ENCODE data around the gene ROR2. TPM values are rescaled to one million over a fixed set of nuclear protein-coding genes. Genes with fewer than 3 reads are reported as not detected.
"Not testable (repeated sequence)": the region's sequence is repeated elsewhere in the genome, so short reads cannot be mapped to it uniquely, and the experiment has no call there.

ROR2 gene
- total RNA-seq, 2 donors from 2014 or later: 0.21 to 0.68 TPM

- no peaks in the 10 kb centered on the region for H3K4me1 ChIP-seq (ENCODE audit: control insufficient read depth in 1 of 2, low read depth in 2 of 2)
- TF ChIP-seq, protein P1, sequence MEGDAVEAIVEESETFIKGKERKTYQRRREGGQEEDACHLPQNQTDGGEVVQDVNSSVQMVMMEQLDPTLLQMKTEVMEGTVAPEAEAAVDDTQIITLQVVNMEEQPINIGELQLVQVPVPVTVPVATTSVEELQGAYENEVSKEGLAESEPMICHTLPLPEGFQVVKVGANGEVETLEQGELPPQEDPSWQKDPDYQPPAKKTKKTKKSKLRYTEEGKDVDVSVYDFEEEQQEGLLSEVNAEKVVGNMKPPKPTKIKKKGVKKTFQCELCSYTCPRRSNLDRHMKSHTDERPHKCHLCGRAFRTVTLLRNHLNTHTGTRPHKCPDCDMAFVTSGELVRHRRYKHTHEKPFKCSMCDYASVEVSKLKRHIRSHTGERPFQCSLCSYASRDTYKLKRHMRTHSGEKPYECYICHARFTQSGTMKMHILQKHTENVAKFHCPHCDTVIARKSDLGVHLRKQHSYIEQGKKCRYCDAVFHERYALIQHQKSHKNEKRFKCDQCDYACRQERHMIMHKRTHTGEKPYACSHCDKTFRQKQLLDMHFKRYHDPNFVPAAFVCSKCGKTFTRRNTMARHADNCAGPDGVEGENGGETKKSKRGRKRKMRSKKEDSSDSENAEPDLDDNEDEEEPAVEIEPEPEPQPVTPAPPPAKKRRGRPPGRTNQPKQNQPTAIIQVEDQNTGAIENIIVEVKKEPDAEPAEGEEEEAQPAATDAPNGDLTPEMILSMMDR (IDR thresholded peaks at IDR 0.05): no peak
- H3K27ac ChIP-seq: no peak overlapping the region
- ATAC-seq (ENCODE audit: insufficient number of reproducible peaks, low FRiP score, low read depth) (no peak), DNase-seq (ENCODE audit: low spot score) (no peak)
- H3K27me3 ChIP-seq (replicated peaks; ENCODE audit: insufficient read depth): no peaks in the 10 kb centered on the region
- H3K36me3 ChIP-seq: no peaks in the 10 kb centered on the region
- no peak overlapping the region for H3K4me3 ChIP-seq
- H3K9me3 ChIP-seq: no peaks in the 10 kb centered on the region
These were observed 146.7 kb downstream of the ROR2 start for GRCh38 chr9:91803151-91803940.

DNA sequence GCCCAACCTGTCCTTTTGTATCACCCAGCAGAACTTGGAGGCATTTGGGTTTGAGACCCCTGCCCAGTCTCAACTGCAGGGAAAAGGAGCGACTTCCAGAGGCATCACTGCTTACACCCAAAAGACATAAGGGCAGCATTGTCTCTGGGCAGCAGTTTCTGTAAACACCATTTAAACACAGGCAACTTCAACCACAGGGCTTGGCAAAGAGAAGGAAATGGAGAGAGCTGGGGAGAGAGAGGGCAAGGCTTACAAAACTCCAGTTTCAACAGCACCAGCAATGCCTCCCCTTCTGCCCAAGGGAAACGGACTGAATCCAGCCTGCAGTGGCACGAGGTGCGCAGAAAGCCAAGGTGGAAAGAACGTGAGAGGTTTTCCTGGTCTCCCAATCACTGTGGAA is 147.6 kb downstream of the ROR2 start:
- no peaks in the 10 kb centered on the region for H3K9me3 ChIP-seq
- H3K27me3 ChIP-seq (replicated peaks; ENCODE audit: insufficient read depth): no peaks in the 10 kb centered on the region
- no peaks in the 10 kb centered on the region for H3K36me3 ChIP-seq
- no peak overlapping the region for H3K4me3 ChIP-seq
- DNase-seq (ENCODE audit: low spot score) (no peak), ATAC-seq (ENCODE audit: insufficient number of reproducible peaks, low FRiP score, low read depth) (no peak)
- no peaks in the 10 kb centered on the region for H3K4me1 ChIP-seq (ENCODE audit: control insufficient read depth in 1 of 2, low read depth in 2 of 2)
- H3K27ac ChIP-seq: no peak overlapping the region
- TF ChIP-seq, protein P1 (IDR thresholded peaks at IDR 0.05): no peak

DNA sequence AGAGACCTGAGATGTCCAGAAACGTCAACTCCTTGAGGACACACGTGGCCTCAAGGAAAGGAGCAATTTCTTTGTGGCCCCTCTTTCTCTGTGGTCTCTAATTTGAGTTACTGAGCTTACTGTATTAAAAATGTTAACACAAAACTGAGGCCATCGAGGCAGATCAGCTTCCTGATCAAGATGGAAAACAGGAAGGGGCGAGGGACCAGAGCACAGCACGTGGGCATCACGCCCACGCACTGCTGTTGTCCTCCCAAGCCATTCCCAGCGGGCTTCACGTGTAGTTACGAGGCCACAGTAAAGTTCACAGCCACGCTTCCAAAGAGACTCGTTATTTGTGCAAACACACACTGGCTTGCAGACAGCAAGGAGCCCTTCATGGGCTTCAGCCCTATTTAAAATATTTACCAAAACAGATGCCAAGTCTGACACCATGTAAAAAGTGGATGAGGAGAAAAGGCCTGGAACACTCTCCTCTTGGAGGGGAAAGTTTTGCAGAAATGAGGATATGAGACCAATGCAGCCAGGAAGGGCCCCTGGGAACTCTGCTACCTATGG is 149.5 kb downstream of the ROR2 start:
- DNase-seq (ENCODE audit: low spot score): no peak
- Histone ChIP-seq H3K27me3 (replicated peaks; ENCODE audit: insufficient read depth) (no peaks in the 10 kb centered on the region), H3K4me3 (no peak overlapping the region), H3K36me3 (no peaks in the 10 kb centered on the region), H3K27ac (no peak overlapping the region), H3K4me1 (ENCODE audit: control insufficient read depth in 1 of 2, low read depth in 2 of 2) (no peaks in the 10 kb centered on the region), H3K9me3 (no peaks in the 10 kb centered on the region)
- TF ChIP-seq, protein P1 (IDR thresholded peaks at IDR 0.05): no peak
- ATAC-seq (ENCODE audit: insufficient number of reproducible peaks, low FRiP score, low read depth): no peak

DNA sequence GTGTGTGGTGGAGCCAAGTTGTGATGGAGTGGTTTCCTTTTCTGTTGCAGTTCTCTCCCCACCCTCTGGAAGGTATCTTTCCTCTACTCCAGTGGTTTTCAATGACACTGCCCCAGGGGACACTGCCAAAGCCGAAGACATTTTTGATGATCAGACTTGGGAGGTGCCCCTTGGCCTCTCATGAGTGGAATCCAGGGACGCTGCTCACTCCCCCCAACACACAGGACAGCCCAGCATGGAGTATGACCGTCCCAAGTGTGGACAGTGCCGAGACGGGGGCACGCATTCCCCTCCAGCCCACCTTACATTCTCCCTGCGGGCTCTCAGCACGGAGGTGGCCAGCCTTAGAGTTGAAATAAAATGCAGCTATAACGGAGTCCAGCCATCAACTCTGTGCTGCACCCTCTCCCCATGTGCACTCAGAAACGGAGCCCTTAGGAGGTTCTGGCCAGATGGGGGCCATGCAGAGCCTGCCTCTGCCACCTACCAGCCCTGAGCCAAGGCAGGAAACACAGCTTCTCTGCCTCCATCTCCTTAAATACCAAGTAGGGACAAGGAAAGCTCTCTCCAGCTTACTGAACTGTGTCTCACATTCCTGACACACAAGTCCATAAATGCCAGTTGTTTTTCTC is 150.8 kb downstream of the ROR2 start:
- Histone ChIP-seq H3K4me1 (ENCODE audit: control insufficient read depth in 1 of 2, low read depth in 2 of 2) (no peaks in the 10 kb centered on the region), H3K27ac (no peak overlapping the region), H3K27me3 (replicated peaks; ENCODE audit: insufficient read depth) (no peaks in the 10 kb centered on the region), H3K36me3 (no peaks in the 10 kb centered on the region), H3K9me3 (no peaks in the 10 kb centered on the region), H3K4me3 (no peak overlapping the region)
- DNase-seq (ENCODE audit: low spot score): no peak
- TF ChIP-seq, protein P1 (IDR thresholded peaks at IDR 0.05): no peak
- ATAC-seq (ENCODE audit: insufficient number of reproducible peaks, low FRiP score, low read depth): no peak

DNA sequence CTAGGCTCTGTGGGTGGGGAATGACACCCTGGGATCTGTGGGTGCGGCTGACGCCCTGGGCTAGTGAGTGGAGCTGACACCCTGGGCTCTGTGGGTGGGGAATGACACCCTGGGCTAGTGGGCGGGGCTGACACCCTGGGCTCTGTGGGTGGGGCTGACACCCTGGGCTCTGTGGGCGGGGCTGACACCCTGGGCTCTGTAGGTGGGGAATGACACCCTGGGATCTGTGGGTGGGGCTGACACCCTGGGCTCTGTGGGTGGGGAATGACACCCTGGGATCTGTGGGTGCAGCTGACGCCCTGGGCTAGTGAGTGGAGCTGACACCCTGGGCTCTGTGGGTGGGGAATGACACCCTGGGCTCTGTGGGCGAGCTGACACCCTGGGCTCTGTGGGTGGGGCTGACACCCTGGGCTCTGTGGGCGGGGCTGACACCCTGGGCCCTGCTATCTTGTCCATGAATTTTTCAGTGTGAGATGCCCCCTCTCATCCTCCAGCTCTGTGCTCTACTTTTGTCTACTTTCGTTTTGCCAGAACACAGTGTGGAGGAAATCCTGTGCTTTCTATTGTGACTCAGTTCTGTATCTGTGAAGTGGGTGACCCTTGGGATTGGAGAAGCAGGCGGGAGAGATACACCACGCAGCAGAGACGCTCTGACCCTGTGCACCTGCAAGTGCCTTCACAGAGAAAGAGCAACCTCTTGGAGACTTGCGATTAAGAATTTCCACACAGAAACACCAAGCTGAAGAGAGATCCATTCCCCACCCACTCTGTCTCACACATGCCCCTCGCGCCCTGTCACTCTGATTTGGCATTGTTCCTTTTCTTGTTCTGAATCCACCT is 151.5 kb downstream of the ROR2 start:
- H3K4me1 ChIP-seq (ENCODE audit: control insufficient read depth in 1 of 2, low read depth in 2 of 2); ATAC-seq (ENCODE audit: insufficient number of reproducible peaks, low FRiP score, low read depth): not testable (repeated sequence)

DNA sequence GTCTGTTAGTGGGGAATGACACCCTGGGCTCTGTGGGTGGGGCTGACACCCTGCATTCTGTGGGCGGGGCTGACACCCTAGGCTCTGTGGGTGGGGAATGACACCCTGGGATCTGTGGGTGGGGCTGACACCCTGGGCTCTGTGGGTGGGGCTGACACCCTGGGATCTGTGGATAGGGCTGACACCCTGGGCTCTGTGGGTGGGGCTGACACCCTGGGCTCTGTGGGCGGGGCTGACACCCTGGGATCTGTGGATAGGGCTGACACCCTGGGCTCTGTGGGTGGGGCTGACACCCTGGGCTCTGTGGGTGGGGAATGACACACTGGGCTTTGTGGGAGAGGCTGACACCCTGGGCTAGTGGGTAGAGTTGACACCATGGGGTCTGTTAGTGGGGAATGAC is 152.5 kb downstream of the ROR2 start:
- not testable (repeated sequence) for DNase-seq (ENCODE audit: low spot score); H3K4me3 ChIP-seq; H3K4me1 ChIP-seq (ENCODE audit: control insufficient read depth in 1 of 2, low read depth in 2 of 2)

More for the DNA sequence above, 151.5 kb downstream of the ROR2 start:
- not testable (repeated sequence) for DNase-seq (ENCODE audit: low spot score); H3K27ac ChIP-seq; H3K4me3 ChIP-seq; H3K36me3 ChIP-seq; H3K9me3 ChIP-seq; H3K27me3 ChIP-seq (replicated peaks; ENCODE audit: insufficient read depth)

GRCh38 chr9:91796516-91796915 is 153.5 kb downstream of the ROR2 start:
- not testable (repeated sequence) for H3K36me3 ChIP-seq; H3K27ac ChIP-seq; H3K4me1 ChIP-seq (ENCODE audit: control insufficient read depth in 1 of 2, low read depth in 2 of 2); H3K4me3 ChIP-seq; H3K9me3 ChIP-seq; ATAC-seq (ENCODE audit: insufficient number of reproducible peaks, low FRiP score, low read depth); H3K27me3 ChIP-seq (replicated peaks; ENCODE audit: insufficient read depth); DNase-seq (ENCODE audit: low spot score)

More for the DNA sequence above, 152.5 kb downstream of the ROR2 start:
- not testable (repeated sequence) for H3K27me3 ChIP-seq (replicated peaks; ENCODE audit: insufficient read depth); H3K27ac ChIP-seq; H3K36me3 ChIP-seq; H3K9me3 ChIP-seq; ATAC-seq (ENCODE audit: insufficient number of reproducible peaks, low FRiP score, low read depth)

Data from thoracic aorta (tissue), 2 donors.